Renal pelvis (tissue), 4 donors: Measurements from ENCODE around the gene TP53AIP1. TPM values are rescaled to one million over a fixed set of nuclear protein-coding genes. Genes with fewer than 3 reads are reported as not detected.
"Not testable (repeated sequence)": the region's sequence is repeated elsewhere in the genome, so short reads cannot be mapped to it uniquely, and the experiment has no call there.

Experiments used
- DNase-seq: peaks from one replicate; pipeline ENCODE4 v3.0.0-alpha.2; 2013
- polyA plus RNA-seq, 3 donors: library from polyadenylated mRNA; unstranded; fragments of 120-200 nt; gene quantifications; one replicate each; pipeline ENCODE4 v1.2.1, GENCODE V29; 2013; ENCODE audit not compliant: insufficient read length in 3 of 3

TP53AIP1 gene
- polyA plus RNA-seq, 3 donors, result 1.1 to 2.6 (median 1.6) TPM

DNA sequence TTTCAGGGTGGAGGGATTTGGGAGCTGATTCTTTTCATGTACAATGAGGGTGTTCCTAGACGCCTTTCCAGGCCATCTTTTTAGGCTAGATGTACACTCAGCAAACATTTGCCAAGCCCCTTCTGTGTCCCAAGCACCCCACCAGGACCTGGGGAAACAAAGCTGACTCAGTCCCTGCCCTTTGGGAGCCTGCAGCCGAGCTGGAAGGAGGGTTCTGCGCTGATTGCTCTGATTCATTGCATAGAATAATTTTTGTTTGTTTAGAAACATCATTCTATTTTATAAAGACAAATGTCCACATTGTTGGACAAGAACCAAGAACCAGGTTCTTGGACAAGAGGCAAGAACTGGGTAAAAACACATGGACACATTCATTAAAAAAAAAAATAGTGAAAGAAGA is 16.7 kb downstream of the TP53AIP1 start:
- DNase-seq, result no peak

DNA sequence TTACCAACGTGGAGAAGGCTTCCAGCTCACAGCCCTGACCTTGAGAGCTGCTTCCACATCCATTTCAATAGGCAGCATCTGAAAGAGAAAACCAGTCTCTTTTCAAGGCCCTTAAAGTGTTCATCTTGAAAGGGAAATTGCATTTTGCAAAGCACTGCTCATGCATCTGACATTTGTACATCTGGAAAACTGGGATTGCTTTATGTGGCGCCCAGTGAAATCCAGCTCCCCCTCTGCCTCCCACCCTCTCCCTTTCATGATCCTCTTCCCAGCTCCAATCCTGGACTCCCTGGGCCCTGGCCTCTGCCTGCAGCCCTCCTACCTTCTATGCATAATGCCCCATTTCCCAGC is 17.4 kb downstream of the TP53AIP1 start:
- no peak for DNase-seq

DNA sequence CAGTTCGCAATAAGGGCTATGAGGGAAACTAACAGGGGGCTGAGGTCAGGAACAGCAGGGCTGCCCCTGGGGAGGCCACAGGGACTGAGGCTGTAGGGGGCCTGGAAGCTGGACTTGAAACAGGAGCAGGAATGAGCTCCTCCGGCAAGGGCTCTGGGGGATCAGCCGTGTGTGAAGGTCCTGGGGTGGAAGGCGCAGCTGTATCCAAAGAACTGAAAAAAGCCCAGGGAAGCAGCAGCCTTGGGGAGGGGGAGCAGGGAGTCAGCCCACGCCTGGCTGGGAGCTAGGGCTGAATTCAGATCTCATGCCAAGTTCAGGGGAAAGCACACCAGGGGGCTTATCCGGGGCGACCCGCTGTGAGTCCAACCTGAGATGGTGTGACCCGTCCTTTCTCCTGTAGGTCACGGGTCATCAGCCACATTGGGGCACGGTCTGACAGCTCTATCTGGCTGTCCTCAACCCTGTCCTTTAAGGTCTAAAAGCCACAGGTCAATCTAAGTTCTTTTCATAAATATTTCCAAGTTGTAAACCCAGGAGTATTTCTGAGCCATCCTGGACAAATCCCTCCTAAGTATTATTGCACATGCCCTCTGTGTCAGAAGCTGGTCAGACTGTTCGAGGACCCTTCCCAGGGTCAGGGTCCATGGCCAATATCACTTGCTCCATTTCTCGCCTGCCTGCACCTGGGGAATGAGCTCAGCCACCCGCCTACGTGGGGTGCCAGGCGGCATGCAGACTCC is 18.0 kb downstream of the TP53AIP1 start:
- no peak for DNase-seq

DNA sequence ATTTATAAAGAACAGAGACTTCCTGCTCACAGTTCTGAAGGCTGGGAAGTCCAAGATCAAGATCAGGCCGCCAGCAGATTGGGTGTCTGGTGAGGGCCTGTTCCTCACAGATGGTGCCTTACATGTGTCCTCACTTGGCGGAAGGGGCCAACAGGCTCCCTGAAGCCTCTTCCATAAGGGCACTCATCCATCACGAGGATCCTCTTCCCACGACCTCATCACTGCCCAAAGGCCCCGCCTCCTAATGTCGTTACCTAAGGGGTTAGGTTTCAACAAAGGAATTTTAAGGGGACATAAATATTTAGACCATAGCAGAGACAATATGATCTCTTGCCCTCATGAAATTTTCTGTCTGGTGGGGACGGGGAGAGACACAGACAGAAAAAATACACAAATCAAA is 18.6 kb downstream of the TP53AIP1 start:
- DNase-seq, result peak; percentile 49

DNA sequence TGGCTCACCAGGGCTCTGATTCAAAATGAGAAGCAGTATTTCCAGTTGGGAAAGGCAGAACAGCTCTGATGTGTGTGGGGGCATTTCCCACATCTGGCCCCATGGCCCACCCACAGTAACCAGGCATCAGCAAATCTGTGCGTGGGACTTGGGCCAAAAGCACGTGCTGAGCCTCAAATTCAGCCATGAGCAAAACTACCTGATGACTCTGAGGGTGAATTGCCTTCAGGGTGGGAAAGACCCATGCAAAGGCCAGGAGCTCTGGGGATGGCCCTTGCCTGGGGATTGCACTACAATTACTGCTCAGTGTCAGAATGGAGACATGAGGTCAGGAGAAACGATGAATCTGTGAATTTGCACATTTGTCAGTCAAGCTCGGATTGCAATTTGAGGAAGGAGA is 20.9 kb downstream of the TP53AIP1 start:
- DNase-seq, result no peak

DNA sequence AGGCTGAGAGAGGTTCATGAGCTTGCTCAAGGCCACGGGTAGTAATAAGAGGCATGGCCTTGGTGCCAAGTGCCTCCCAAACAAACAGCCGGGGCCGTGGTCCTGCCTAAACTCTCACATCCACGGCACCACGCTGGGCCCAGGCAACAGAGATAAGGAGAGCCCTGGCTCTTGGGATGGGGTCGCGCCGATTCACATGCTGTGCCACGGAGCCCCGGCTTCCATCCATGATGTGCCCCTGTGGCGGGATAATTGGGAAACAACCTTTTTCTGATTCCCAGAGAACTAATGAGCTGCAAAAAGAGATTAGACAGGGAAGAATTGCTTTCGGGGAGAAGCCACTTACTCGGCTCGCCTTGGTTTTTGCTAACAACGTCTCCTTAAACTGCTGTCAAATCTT is 22.0 kb downstream of the TP53AIP1 start:
- DNase-seq, result no peak

DNA sequence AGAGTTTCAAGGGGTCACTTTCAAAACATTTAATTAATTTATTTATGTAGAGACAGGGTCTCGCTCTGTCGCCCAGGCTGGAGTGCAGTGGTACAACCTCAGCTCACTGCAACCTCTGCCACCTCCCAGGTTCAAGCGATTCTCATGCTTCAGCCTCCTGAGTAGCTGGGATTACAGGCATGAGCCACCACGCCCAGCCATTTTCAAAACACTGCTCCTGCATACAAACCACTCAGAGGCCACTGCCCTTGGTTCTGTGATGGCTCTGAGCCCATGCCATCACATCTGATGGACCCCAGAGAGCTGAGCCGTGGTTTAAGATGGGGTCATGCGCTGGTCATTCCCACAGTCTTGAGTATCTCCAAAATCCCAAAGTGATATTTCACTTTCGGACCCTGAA is 23.0 kb downstream of the TP53AIP1 start:
- not testable (repeated sequence) for DNase-seq

DNA sequence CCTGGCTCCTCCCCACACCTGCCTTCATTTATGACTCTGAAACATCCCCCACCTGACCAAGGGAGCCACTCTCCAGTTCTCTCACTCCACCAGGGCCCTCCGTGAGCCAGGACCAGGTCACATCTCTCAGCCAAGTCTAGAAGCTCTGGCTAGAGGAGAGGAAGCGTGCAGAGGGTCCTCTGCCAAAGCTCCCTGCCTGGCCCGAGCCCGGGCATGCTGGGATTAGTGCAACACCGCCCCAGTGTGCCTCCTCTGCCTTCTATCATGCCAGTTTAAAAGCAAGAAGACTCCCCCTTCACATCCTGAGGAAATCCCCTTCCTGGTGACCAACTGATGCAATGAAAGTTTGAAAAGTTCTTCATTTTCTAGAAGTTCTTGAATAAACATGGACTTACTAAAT is 23.5 kb downstream of the TP53AIP1 start:
- DNase-seq, result no peak

DNA sequence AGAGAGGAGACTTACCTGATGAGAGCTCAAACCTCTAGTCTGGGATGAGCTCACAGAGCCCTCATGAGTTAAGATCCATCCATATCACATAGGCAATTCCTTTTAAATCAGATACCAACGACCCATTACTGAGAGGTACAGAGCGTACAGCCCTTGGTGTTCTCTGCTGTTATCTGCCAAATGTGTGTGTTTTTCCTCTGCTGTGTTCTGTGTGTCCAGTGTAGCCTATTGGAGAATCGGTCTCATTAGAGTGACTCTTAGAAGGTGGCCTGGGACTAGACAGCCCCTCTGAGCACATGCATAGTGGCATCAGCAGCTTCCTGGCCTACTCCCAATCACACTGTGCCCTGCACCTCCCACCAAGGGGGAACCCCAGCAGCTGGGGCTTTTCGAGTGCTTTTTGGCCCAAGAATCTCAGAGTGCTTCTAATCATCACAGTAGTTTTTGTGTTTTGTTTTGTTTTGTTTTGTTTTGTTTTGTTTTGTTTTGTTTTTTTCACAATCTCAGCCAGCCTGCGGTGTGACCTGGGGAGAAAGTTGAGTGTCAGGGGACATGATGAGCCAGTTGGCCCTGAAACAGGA is 25.4 kb downstream of the TP53AIP1 start:
- DNase-seq, result no peak

DNA sequence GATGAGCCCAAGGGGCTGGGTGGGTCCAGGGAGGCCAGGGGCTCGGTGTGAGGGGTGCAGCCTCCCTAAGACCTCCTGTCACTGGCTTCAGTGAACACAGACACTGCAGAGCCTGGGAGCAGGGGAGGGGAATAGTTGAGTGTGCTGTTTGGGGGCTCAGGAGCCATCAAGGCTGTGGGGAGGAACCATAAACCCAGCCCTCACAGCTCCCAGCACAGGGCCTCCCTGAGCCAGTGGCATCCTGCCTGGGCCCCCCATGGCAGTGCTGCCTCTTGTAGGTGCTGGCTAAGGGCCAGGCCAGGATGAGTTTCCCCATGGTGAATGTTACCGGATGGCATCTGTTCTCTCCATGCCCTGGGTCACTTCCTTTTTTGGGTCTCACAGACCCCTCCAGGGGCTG is 26.0 kb downstream of the TP53AIP1 start:
- DNase-seq, result no peak

DNA sequence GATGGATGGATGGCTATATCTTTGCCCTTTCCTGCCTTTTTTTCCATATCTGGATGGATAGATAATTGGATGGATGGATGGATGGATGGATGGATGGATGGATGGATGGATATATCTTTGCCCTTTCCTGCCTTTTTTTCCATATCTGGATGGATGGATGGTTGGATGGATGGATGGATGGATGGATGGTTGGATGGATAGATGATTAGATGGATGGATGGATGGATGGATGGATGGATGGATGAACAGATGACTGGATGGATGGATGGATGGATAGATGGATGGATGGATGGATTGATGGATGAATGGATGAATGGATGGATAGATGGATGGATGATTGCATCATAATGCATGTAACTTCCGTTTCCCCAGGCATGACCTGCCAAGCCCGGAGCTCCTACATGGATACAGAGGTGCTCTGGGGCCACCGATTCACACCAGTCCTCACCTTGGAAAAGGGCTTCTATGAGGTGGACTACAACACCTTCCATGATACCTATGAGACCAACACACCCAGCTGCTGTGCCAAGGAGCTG is 26.6 kb downstream of the TP53AIP1 start:
- no peak for DNase-seq

DNA sequence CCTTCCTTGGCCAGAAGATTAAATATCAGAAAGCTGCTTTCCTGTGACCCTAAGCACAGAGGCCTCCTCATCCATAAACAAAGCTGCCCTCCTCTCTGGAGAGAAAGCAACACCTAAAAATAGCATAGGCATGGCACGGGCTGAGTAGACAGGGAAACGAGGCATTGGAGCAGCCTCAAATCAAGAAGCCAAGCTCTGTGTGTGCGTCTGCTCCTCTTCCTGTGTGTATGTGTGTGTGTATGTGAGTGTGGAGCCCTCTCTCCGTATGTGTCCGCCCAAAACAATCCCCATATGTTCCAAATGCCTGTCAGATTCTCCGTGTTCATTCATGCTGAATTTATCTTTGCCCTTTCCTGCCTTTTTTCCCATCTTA is 27.5 kb downstream of the TP53AIP1 start:
- no peak for DNase-seq

DNA sequence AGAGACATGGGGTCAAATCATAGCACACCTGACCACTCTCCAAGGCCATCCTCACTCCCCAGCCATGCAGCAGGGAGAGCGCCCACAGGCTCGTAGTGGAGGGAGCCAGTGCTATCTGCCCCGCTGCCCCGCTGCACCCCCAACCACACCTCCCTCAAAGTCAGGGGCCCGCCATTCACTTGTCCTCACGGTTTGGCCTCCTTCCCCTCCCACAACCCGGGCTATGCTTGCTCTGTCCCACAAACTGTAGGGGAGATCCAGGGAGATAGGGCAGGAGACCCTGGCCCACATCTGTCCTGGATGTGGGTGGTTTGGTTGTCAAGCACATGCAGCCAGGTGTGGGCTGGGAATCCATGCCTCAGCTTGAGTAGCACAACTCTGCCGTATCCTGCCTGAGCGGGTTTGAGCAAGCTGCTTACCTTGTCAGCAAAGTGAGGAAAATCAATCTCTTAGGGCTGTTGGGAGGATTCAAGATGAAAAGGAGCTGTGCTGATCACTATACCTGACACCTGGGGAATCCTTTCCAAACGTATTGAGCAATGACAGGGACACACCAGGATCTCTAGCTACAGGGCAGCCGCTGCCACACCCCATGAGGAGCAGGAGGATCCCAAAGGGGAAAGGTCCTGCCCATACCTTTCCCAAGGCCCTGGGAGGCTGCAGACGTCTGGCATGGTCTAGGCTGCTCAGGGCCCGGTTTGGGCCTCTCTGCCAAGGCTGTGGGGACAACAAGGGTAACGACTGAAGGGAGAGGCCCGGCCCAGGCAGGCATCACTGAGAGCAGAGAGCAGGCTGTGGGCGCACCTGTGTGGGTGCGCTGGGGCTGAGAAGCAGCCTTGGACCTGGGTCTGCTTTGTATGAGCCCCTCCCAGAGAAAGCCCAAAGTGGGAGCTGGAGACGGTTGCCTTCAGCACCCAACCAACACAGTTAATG is 28.2 kb downstream of the TP53AIP1 start:
- no peak for DNase-seq

DNA sequence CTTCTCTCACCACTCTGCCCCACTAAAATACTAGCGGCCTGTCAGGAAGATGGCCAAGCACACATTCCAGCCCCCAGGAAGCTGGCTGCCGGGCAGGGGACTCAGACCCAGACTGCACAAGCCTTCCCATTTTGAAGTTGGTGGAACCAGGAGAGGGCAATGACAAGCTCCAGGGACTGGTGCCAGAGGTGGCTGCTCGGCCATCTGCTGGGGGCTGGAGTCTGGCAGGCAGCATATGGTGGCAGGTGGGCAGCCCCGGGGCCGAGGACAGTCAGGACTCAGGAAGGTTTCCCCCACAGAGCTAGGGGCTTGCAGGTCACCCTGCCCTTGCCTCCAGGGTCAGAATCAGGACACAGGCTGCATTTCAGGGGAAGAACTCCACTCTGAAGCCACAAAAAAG is 28.9 kb downstream of the TP53AIP1 start:
- no peak for DNase-seq

DNA sequence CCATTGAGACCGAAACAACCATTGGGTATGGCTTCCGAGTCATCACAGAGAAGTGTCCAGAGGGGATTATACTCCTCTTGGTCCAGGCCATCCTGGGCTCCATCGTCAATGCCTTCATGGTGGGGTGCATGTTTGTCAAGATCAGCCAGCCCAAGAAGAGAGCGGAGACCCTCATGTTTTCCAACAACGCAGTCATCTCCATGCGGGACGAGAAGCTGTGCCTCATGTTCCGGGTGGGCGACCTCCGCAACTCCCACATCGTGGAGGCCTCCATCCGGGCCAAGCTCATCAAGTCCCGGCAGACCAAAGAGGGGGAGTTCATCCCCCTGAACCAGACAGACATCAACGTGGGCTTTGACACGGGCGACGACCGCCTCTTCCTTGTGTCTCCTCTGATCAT is 31.0 kb downstream of the TP53AIP1 start:
- no peak for DNase-seq

DNA sequence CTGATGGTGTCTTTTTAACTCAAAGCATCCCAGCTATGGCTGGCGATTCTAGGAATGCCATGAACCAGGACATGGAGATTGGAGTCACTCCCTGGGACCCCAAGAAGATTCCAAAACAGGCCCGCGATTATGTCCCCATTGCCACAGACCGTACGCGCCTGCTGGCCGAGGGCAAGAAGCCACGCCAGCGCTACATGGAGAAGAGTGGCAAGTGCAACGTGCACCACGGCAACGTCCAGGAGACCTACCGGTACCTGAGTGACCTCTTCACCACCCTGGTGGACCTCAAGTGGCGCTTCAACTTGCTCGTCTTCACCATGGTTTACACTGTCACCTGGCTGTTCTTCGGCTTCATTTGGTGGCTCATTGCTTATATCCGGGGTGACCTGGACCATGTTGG is 31.4 kb downstream of the TP53AIP1 start:
- DNase-seq, result no peak

DNA sequence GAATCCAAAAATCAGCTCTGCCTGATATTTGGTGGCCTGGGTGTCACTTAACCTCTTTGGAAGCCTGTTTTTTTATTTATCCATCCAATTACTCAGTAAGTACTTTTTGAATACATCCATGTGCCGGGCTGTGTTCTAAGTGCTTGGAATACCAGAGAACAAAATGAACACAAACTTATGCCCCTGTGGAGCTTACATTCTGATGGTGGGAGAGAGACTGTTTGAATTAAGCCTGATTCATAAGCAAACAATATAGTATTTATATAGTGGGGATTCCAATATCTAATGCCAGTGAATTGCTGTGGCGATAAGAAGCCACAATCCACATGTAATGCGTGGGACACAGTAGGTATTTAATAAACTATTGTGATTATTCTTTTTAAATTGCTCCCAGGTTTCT is 32.1 kb downstream of the TP53AIP1 start:
- no peak for DNase-seq

DNA sequence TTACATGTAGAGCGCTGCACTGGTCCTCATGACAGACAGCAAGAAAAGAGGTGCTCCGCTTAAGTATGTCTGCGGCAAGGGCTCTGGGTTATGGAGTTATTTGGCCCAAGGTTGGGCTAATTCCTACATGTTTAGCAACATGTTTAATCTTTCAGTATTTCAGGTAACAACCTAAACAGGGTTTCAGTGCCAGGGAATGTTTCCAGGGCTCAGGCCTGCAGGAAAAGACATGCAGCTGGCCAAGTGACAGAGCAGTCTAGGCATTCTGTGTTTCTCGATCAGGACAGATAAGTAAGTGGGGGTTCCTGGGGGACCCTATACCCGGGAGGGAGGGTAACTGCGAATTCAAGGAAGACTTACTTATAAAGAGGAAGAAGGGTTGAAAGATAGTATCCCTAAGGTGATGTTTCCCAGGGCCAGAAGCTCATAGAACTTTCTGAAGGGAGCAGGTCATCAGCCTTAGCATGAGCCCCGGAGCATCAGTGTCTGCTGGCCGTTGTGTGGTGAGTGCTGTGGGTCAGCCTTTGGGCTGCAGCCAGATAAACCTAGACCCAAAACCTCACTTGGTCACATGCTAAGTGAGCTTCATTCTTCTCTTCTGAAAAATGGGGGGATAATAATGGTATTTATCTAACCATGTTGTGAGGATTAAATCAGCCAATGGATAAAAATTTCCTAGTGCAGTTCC is 33.1 kb downstream of the TP53AIP1 start:
- DNase-seq, result no peak

DNA sequence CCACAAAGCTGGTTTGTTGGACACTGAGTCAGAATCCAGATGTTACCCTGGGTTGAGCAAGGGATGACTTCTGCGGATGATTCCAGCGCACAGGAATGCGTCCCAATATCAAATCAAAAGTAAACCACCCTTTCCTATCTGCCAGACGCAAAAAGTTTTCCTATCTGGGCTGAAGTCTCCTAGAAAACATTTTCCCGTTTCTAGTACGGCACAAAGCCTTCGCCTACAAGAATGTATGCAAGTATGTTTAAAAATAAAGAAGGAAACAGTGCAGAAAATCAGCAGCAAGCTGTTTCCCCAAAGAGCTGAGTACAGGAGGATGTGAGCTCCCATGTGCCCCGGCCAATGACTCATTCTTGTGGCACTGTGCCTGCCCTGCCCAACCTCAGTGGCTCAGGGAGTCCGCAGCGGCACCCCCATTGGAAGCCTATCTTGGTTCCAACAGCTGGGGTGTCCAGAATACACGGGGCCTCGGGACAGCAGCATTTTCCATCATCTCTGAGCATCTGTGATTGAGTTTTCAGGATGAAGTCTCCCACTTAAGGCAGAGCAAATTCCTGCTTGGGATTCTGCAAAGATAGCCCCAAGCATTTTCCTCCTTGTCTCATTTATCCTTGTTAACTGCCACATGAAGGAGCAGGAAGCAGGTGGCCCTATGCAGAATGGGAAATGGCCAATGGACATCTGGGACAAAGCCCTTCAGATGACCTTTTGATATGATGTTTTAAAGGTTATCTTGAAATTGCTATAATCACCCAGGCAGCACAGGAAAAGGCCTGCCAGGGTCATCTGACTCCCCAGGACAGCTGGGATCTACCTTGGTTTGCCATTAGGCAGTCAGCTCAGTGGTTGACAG is 34.1 kb downstream of the TP53AIP1 start:
- DNase-seq, result no peak

DNA sequence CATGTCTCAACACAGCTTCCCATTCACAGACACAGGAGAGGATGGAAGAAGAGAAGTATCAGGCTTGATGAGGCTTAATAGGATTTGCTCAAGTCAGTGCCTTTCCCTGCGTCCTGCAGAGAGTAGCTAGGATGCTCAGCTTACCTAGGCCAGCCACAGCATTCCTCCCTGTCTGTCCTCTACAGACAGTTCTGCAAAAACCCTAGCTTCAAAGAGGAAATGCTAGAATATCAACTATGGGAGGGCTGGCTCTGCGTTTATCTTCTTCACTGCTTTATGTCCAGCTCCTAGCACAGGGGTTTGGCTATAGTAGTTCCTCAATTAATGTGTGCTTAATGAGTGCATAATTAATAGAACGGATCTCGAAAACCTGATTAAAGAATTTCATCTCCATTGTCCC is 35.1 kb downstream of the TP53AIP1 start:
- no peak for DNase-seq
